ENCODE data around the gene TUBA4B. TPM values are rescaled to one million over a fixed set of nuclear protein-coding genes. Genes with fewer than 3 reads are reported as not detected.
A peak's percentile ranks its signal among the peaks of the same experiment; 100 is the strongest.
"Not testable (repeated sequence)": the region's sequence is repeated elsewhere in the genome, so short reads cannot be mapped to it uniquely, and the experiment has no call there.

TUBA4B gene
- total RNA-seq, 4 donors from 2014 or later, result not detected

GRCh38 chr2:219286436-219287115 is 33.5 kb downstream of the TUBA4B start:
- no peaks in the 10 kb centered on the region for H3K9me3 ChIP-seq
- peaks cover 3 to 38% of the 10 kb centered on the region in 2 donors for H3K36me3 ChIP-seq
- H3K4me1 ChIP-seq, result no peaks in the 10 kb centered on the region
- in situ Hi-C loops (cut with MboI; ENCODE audit: low sequenced_read_pairs in 4 of 4) (loop anchor here in 2 of 4 donors (25.0 kb wide), 2 partner anchors 124 to 251 kb away; partner anchors contain the start of genes CHPF (in 1 of the 2), NHEJ1 (in 1 of the 2), SLC23A3 (in 1 of the 2) and TMEM198 (in 1 of the 2)), intact Hi-C loops (cut with DNase I; ENCODE audit: low total_unique reads) (no loop called here)
- H3K4me3 ChIP-seq, result no peak overlapping the region
- no peak for TF ChIP-seq POLR2A (IDR thresholded peaks at IDR 0.05)
- TF ChIP-seq, protein P1, sequence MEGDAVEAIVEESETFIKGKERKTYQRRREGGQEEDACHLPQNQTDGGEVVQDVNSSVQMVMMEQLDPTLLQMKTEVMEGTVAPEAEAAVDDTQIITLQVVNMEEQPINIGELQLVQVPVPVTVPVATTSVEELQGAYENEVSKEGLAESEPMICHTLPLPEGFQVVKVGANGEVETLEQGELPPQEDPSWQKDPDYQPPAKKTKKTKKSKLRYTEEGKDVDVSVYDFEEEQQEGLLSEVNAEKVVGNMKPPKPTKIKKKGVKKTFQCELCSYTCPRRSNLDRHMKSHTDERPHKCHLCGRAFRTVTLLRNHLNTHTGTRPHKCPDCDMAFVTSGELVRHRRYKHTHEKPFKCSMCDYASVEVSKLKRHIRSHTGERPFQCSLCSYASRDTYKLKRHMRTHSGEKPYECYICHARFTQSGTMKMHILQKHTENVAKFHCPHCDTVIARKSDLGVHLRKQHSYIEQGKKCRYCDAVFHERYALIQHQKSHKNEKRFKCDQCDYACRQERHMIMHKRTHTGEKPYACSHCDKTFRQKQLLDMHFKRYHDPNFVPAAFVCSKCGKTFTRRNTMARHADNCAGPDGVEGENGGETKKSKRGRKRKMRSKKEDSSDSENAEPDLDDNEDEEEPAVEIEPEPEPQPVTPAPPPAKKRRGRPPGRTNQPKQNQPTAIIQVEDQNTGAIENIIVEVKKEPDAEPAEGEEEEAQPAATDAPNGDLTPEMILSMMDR (IDR thresholded peaks at IDR 0.05 in 4 of 5, conservative IDR thresholded peaks at IDR 0.05 in 1 of 5), result no peak
- ATAC-seq (no peak), DNase-seq (no peak)
- peak overlapping the region in 2 of 4 donors; percentile 33 to 45 for H3K27ac ChIP-seq
- no peaks in the 10 kb centered on the region for H3K27me3 ChIP-seq

GRCh38 chr2:219287116-219287440 is 34.0 kb downstream of the TUBA4B start:
- intact Hi-C loops (cut with DNase I; ENCODE audit: low total_unique reads); H3K4me1 ChIP-seq; H3K27me3 ChIP-seq; H3K27ac ChIP-seq; H3K4me3 ChIP-seq; H3K9me3 ChIP-seq; ATAC-seq: not testable (repeated sequence)
- peaks cover 3 to 35% of the 10 kb centered on the region in 2 donors for H3K36me3 ChIP-seq
- peak in 1 of 2 donors; percentile 3 for DNase-seq
- in situ Hi-C loops (cut with MboI; ENCODE audit: low sequenced_read_pairs in 4 of 4), result loop anchor here in 2 of 4 donors (25.0 kb wide), 2 partner anchors 125 to 250 kb away; partner anchors contain the start of genes CHPF (in 1 of the 2), NHEJ1 (in 1 of the 2), SLC23A3 (in 1 of the 2) and TMEM198 (in 1 of the 2)

- in situ Hi-C loops (cut with MboI; ENCODE audit: low sequenced_read_pairs in 4 of 4), result loop anchor here in 2 of 4 donors (25.0 kb wide), 2 partner anchors 125 to 250 kb away; partner anchors contain the start of genes CHPF (in 1 of the 2), NHEJ1 (in 1 of the 2), SLC23A3 (in 1 of the 2) and TMEM198 (in 1 of the 2)
- H3K27ac ChIP-seq, result no peak overlapping the region
- intact Hi-C loops (cut with DNase I; ENCODE audit: low total_unique reads), result no loop called here
- H3K4me1 ChIP-seq, result no peaks in the 10 kb centered on the region
- ATAC-seq (no peak), DNase-seq (peak in 1 of 2 donors; percentile 3)
- peaks cover 3 to 28% of the 10 kb centered on the region in 2 donors for H3K36me3 ChIP-seq
- no peaks in the 10 kb centered on the region for H3K27me3 ChIP-seq
- no peak overlapping the region for H3K4me3 ChIP-seq
- TF ChIP-seq, protein P1 (IDR thresholded peaks at IDR 0.05 in 4 of 5, conservative IDR thresholded peaks at IDR 0.05 in 1 of 5), result no peak
- no peak for TF ChIP-seq POLR2A (IDR thresholded peaks at IDR 0.05)
- H3K9me3 ChIP-seq, result no peaks in the 10 kb centered on the region
Measured at GRCh38 chr2:219287580-219288265, 34.7 kb downstream of the TUBA4B start.

DNA sequence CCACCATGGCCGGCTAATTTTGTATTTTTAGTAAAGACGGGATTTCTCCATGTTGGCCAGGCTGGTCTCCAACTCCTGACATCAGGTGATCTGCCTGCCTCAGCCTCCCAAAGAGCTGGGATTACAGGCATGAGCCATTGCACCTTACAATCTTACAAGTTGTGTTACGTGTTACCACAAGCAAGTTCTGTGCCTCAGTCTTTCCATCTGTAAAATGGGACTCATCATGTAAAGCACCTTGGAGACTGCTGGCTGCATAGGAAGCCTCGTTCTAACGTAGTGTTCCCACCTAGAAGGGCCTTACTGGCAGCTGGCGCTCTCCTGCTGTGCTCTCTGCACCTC is 36.1 kb downstream of the TUBA4B start:
- H3K36me3 ChIP-seq, result peaks cover 0 to 14% of the 10 kb centered on the region in 2 donors
- no peak overlapping the region for H3K4me3 ChIP-seq
- no peaks in the 10 kb centered on the region for H3K9me3 ChIP-seq
- intact Hi-C loops (cut with DNase I; ENCODE audit: low total_unique reads) (no loop called here), in situ Hi-C loops (cut with MboI; ENCODE audit: low sequenced_read_pairs in 4 of 4) (loop anchor here in 2 of 4 donors (25.0 kb wide), 2 partner anchors 127 to 248 kb away; partner anchors contain the start of genes CHPF (in 1 of the 2), NHEJ1 (in 1 of the 2), SLC23A3 (in 1 of the 2) and TMEM198 (in 1 of the 2))
- H3K4me1 ChIP-seq, result peaks cover under 1 to 3% of the 10 kb centered on the region in 2 donors
- ATAC-seq (no peak), DNase-seq (no peak)
- TF ChIP-seq POLR2A (IDR thresholded peaks at IDR 0.05), result no peak
- TF ChIP-seq, protein P1 (IDR thresholded peaks at IDR 0.05 in 4 of 5, conservative IDR thresholded peaks at IDR 0.05 in 1 of 5), result no peak
- no peaks in the 10 kb centered on the region for H3K27me3 ChIP-seq
- peak overlapping the region in 2 of 4 donors; percentile 23 to 42 for H3K27ac ChIP-seq
